Neural cell (in vitro differentiated cells): Measurements from ENCODE around the gene SSUH2. TPM values are rescaled to one million over a fixed set of nuclear protein-coding genes. Genes with fewer than 3 reads are reported as not detected.

Source experiments
- H2AFZ ChIP-seq: fragments of 200-600, 300-800 bp; sonication (generic), shearing (Covaris generic); 2 replicates; pipeline ENCODE4 v1.6.0; 2014; ENCODE audit warnings: low read depth, mild to moderate bottlenecking, antibody characterized with exemption, low read length, moderate library complexity
- H3F3A ChIP-seq: fragments of 200-600 bp; shearing (Covaris generic); 2 replicates; pipeline ENCODE4 v1.6.1; 2016; ENCODE audit warnings: mild to moderate bottlenecking, moderate library complexity, mixed read lengths, antibody characterized with exemption, low read length; ENCODE audit not compliant: insufficient read depth, poor library complexity, severe bottlenecking
- H3K27ac ChIP-seq: fragments of 200-600, 300-800 bp; sonication (generic), shearing (Covaris generic); 2 replicates; pipeline ENCODE4 v1.5.1; 2014; ENCODE audit warnings: mild to moderate bottlenecking, low read length, moderate library complexity
- H3K27me3 ChIP-seq: fragments of 300-800, 200-600 bp; sonication (generic), shearing (Covaris generic); 2 replicates; pipeline ENCODE4 v1.6.0; 2014; ENCODE audit warnings: mild to moderate bottlenecking, low read depth, low read length, moderate library complexity; ENCODE audit not compliant: insufficient read depth
- H3K36me3 ChIP-seq: fragments of 300-800, 200-600 bp; sonication (generic), shearing (Covaris generic); 2 replicates; pipeline ENCODE4 v1.5.1; 2014; ENCODE audit warnings: mild to moderate bottlenecking, antibody characterized with exemption, low read length, moderate library complexity; ENCODE audit not compliant: insufficient read depth
- H3K4me2 ChIP-seq: fragments of 300-800, 200-600 bp; sonication (generic), shearing (Covaris generic); 2 replicates; pipeline ENCODE4 v1.6.0; 2014; ENCODE audit warnings: mild to moderate bottlenecking, low read length
- H3K4me3 ChIP-seq: fragments of 300-800, 200-600 bp; sonication (generic), shearing (Covaris generic); 2 replicates; pipeline ENCODE4 v1.5.1; 2014; ENCODE audit warnings: mild to moderate bottlenecking, low read length, moderate library complexity
- H3K79me2 ChIP-seq: fragments of 200-600 bp; shearing (Covaris generic); replicated peaks from 2 replicates; pipeline ENCODE4 v1.6.0; 2014; ENCODE audit warnings: mild to moderate bottlenecking, low read length, moderate library complexity; ENCODE audit not compliant: insufficient read depth
- H3K9ac ChIP-seq: fragments of 300-800, 200-600 bp; sonication (generic), shearing (Covaris generic); 2 replicates; pipeline ENCODE4 v1.6.1; 2016; ENCODE audit warnings: mild to moderate bottlenecking, low read length, mixed read lengths
- H3K9me2 ChIP-seq: fragments of 200-600 bp; shearing (Covaris generic); 2 replicates; pipeline ENCODE4 v1.6.1; 2016; ENCODE audit warnings: mild to moderate bottlenecking, low read length, mixed read lengths; ENCODE audit not compliant: insufficient read depth
- H3K9me3 ChIP-seq: fragments of 200-600, 300-800 bp; sonication (generic), shearing (Covaris generic); 2 replicates; pipeline ENCODE4 v1.6.1; 2016; ENCODE audit warnings: mild to moderate bottlenecking, mixed run types, low read length, moderate library complexity, mixed read lengths
- H4K20me1 ChIP-seq: fragments of 200-600 bp; shearing (Covaris generic); 2 replicates; pipeline ENCODE4 v1.6.1; 2016; ENCODE audit warnings: mild to moderate bottlenecking, mixed run types; ENCODE audit not compliant: insufficient read depth
- EP300 ChIP-seq: fragments of 450-650 bp; conservative IDR thresholded peaks from 2 replicates; pipeline ENCODE4 v1.6.1; 2014; ENCODE audit warnings: antibody characterized with exemption, mild to moderate bottlenecking, moderate library complexity; ENCODE audit not compliant: poor library complexity, severe bottlenecking
- EZH2 ChIP-seq: fragments of 200-600, 300-800 bp; shearing (Covaris generic), sonication (generic); IDR thresholded peaks from 2 replicates; pipeline ENCODE4 v1.6.1; 2014; ENCODE audit warnings: antibody characterized with exemption, low read length, borderline replicate concordance, mild to moderate bottlenecking; ENCODE audit not compliant: insufficient read depth, poor library complexity, severe bottlenecking
- MXI1 ChIP-seq: fragments of 450-650 bp; conservative IDR thresholded peaks from 2 replicates; pipeline ENCODE4 v1.6.1; 2014; ENCODE audit warnings: antibody characterized with exemption, mild to moderate bottlenecking; ENCODE audit not compliant: poor library complexity, severe bottlenecking
- POLR2AphosphoS5 ChIP-seq: IDR thresholded peaks from 2 replicates; pipeline ENCODE4 v1.6.1; 2012
- RAD21 ChIP-seq: fragments of 450-650 bp; conservative IDR thresholded peaks from 2 replicates; pipeline ENCODE4 v1.6.1; 2014; ENCODE audit warnings: antibody characterized with exemption, mild to moderate bottlenecking, moderate library complexity
- SMC3 ChIP-seq: fragments of 450-650 bp; conservative IDR thresholded peaks from 2 replicates; pipeline ENCODE4 v1.6.1; 2014; ENCODE audit warnings: antibody characterized with exemption, mild to moderate bottlenecking, moderate library complexity; ENCODE audit not compliant: poor library complexity
- TAF1 ChIP-seq: IDR thresholded peaks from 2 replicates; pipeline ENCODE4 v1.6.1; 2012; ENCODE audit warnings: low read depth
- polyA plus RNA-seq: library from polyadenylated mRNA; depleted of rRNA; stranded (reverse); fragments of >200 nt; gene quantifications from 2 replicates; pipeline ENCODE4 v1.2.3, GENCODE V29; 2014
- TF ChIP-seq, protein P1 (sequence below): IDR thresholded peaks from 2 replicates; pipeline ENCODE4 v1.6.1; 2012; ENCODE audit warnings: borderline replicate concordance
- TF ChIP-seq, protein P2 (sequence below): fragments of 450-650 bp; IDR thresholded peaks from 2 replicates; pipeline ENCODE4 v1.5.1; 2014; ENCODE audit warnings: antibody characterized with exemption, mild to moderate bottlenecking, moderate library complexity; ENCODE audit not compliant: poor library complexity, severe bottlenecking

Gene SSUH2
- polyA plus RNA-seq, 1 donor from 2014 or later, result 0.88 TPM

DNA sequence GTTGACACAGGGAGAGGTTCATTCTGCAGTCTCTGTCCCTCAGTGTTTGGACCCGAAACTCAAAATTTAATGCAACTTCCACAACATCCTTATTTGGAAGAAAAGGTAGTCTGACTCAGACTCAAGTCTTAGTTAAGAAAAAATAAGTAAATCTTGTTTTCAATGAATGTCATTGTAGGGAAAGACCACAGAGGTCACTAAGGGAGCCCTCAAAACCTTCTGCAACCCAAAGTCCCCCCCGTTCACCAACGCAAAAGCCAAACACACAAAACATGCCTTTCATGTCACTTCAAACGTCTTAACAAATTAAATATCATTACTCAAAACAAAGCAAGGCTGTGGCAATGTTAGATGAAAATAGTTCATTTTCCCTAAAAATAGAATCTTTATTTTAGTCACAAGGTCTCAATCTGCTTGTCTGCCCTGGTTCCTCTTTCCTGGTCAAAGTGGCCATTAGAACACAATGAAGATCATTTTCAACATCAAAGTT, 20.9 kb upstream of the SSUH2 start:
- H3K4me2 ChIP-seq, result no peak overlapping the region
- no peaks in the 10 kb centered on the region for H4K20me1 ChIP-seq
- TF ChIP-seq EP300 (no peak), SMC3 (no peak), MXI1 (no peak), EZH2 (no peak), RAD21 (no peak), TAF1 (no peak), POLR2AphosphoS5 (no peak)
- TF ChIP-seq, protein P1, sequence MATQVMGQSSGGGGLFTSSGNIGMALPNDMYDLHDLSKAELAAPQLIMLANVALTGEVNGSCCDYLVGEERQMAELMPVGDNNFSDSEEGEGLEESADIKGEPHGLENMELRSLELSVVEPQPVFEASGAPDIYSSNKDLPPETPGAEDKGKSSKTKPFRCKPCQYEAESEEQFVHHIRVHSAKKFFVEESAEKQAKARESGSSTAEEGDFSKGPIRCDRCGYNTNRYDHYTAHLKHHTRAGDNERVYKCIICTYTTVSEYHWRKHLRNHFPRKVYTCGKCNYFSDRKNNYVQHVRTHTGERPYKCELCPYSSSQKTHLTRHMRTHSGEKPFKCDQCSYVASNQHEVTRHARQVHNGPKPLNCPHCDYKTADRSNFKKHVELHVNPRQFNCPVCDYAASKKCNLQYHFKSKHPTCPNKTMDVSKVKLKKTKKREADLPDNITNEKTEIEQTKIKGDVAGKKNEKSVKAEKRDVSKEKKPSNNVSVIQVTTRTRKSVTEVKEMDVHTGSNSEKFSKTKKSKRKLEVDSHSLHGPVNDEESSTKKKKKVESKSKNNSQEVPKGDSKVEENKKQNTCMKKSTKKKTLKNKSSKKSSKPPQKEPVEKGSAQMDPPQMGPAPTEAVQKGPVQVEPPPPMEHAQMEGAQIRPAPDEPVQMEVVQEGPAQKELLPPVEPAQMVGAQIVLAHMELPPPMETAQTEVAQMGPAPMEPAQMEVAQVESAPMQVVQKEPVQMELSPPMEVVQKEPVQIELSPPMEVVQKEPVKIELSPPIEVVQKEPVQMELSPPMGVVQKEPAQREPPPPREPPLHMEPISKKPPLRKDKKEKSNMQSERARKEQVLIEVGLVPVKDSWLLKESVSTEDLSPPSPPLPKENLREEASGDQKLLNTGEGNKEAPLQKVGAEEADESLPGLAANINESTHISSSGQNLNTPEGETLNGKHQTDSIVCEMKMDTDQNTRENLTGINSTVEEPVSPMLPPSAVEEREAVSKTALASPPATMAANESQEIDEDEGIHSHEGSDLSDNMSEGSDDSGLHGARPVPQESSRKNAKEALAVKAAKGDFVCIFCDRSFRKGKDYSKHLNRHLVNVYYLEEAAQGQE, result no peak
- TF ChIP-seq, protein P2, sequence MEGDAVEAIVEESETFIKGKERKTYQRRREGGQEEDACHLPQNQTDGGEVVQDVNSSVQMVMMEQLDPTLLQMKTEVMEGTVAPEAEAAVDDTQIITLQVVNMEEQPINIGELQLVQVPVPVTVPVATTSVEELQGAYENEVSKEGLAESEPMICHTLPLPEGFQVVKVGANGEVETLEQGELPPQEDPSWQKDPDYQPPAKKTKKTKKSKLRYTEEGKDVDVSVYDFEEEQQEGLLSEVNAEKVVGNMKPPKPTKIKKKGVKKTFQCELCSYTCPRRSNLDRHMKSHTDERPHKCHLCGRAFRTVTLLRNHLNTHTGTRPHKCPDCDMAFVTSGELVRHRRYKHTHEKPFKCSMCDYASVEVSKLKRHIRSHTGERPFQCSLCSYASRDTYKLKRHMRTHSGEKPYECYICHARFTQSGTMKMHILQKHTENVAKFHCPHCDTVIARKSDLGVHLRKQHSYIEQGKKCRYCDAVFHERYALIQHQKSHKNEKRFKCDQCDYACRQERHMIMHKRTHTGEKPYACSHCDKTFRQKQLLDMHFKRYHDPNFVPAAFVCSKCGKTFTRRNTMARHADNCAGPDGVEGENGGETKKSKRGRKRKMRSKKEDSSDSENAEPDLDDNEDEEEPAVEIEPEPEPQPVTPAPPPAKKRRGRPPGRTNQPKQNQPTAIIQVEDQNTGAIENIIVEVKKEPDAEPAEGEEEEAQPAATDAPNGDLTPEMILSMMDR, result no peak
- H3K36me3 ChIP-seq, result no peaks in the 10 kb centered on the region
- no peak overlapping the region for H2AFZ ChIP-seq
- no peak overlapping the region for H3K9ac ChIP-seq
- no peaks in the 10 kb centered on the region for H3K79me2 ChIP-seq
- H3K27me3 ChIP-seq, result no peaks in the 10 kb centered on the region
- no peak overlapping the region for H3K27ac ChIP-seq
- no peaks in the 10 kb centered on the region for H3K9me2 ChIP-seq
- H3F3A ChIP-seq, result no peaks in the 10 kb centered on the region
- no peak overlapping the region for H3K4me3 ChIP-seq
- no peaks in the 10 kb centered on the region for H3K9me3 ChIP-seq

DNA sequence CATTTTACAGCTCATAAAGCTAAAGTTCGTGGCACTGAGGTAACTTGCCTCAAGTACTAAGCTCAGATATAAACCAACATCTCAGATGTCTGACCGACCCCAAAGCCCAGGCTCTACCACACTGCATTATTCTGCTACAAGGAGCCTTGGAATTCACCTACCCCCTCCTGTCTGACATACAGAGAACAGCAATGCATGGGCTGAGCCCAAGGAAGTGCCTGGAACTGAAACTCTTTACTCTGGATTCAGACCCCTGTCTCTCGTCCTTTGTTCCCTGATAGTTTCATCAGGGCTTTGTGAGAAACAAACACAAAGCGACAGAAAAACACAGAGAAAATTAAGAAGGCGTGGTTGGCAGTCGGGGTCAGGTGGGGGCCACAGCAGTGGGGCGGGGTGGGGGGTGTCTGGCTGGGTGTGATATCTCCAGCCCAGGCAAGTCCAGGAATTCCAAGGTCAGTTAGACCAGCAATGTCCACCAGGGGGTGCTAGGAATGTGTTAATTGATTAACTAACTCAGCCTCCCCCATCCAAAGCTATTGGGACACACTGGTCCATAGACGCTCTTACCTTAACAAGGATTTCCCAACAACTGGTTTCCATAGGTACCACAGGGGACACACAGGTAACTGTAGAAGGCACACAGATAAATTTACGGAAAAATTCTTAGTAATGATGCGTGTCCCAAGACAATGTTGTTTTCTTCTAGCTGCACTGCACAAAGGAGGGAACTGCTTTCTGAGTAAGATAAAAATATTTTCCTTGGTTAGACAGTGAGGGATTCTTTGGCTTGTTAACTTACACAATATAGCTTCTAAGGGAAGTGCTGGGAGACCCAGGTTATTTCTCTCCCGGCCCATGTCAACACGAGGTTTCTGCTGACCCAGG, 18.8 kb upstream of the SSUH2 start:
- Histone ChIP-seq H3K9me2 (no peaks in the 10 kb centered on the region), H3F3A (no peaks in the 10 kb centered on the region), H3K79me2 (no peaks in the 10 kb centered on the region), H3K27me3 (no peaks in the 10 kb centered on the region), H2AFZ (no peak overlapping the region), H3K4me3 (no peak overlapping the region), H3K27ac (no peak overlapping the region), H4K20me1 (no peaks in the 10 kb centered on the region), H3K36me3 (no peaks in the 10 kb centered on the region), H3K4me2 (no peak overlapping the region), H3K9ac (no peak overlapping the region), H3K9me3 (no peaks in the 10 kb centered on the region)
- TF ChIP-seq, protein P1, result no peak
- TF ChIP-seq TAF1 (no peak), MXI1 (no peak), RAD21 (no peak), POLR2AphosphoS5 (no peak), EZH2 (no peak), EP300 (no peak), SMC3 (no peak)
